ENCODE results near the gene TRIM62.

DNA sequence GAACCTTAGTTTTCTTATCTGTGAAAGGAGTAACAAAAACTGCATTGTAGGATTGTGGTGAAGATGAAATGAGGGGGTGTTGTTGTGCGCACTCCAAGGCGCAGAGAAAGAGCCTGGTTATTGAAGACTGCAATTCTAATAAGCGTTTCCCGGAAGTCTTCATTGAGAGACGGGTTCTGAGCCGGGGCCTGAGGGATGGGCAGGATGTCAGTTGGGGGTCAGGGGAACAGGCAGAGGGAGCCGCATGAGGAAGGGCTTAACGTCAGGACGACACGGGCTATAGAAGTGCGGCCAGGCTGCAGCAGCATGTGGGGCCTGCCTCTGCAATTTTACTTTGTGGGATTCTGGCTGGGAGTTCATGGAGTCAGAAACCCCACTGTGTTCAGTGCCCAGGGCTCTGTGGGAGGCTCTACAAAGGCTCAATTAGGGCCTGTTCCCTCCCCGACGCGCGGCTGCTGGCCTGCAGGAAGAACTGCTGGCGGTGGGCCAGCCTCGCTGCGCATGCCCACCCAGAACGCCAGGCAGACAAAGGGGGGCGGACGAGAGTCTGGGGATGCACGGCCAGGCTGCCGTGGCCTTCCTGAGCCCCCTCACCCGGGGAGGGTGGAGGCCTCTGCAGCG is 20.7 kb downstream of the TRIM62 start:
- no peak for TF ChIP-seq POLR2AphosphoS5 (IDR thresholded peaks at IDR 0.05; ENCODE audit: insufficient read depth in 1 of 2, low read depth in 1 of 2)
- TF ChIP-seq, protein P1, sequence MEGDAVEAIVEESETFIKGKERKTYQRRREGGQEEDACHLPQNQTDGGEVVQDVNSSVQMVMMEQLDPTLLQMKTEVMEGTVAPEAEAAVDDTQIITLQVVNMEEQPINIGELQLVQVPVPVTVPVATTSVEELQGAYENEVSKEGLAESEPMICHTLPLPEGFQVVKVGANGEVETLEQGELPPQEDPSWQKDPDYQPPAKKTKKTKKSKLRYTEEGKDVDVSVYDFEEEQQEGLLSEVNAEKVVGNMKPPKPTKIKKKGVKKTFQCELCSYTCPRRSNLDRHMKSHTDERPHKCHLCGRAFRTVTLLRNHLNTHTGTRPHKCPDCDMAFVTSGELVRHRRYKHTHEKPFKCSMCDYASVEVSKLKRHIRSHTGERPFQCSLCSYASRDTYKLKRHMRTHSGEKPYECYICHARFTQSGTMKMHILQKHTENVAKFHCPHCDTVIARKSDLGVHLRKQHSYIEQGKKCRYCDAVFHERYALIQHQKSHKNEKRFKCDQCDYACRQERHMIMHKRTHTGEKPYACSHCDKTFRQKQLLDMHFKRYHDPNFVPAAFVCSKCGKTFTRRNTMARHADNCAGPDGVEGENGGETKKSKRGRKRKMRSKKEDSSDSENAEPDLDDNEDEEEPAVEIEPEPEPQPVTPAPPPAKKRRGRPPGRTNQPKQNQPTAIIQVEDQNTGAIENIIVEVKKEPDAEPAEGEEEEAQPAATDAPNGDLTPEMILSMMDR (IDR thresholded peaks at IDR 0.05) = no peak

All from vagina (tissue), 2 donors.